NCI-H146 (cell line): ENCODE results near the gene KRT78.

Source experiments
- DNase-seq: peaks from one replicate; lab custom pipeline; 2025; lab: John Stamatoyannopoulos, UW

The KRT78 gene

GRCh38 chr12:52812073-52812400, 36.8 kb downstream of the KRT78 start:
- no peak for DNase-seq

- no peak for DNase-seq
Measured at GRCh38 chr12:52811191-52812072, 37.4 kb downstream of the KRT78 start.

- no peak for DNase-seq
Measured at GRCh38 chr12:52810554-52810953, 38.2 kb downstream of the KRT78 start.

GRCh38 chr12:52809166-52809565, 39.6 kb downstream of the KRT78 start:
- DNase-seq, result peak; percentile 35

GRCh38 chr12:52808573-52809160, 40.1 kb downstream of the KRT78 start:
- DNase-seq, result no peak

GRCh38 chr12:52807544-52808470, 41.0 kb downstream of the KRT78 start:
- no peak for DNase-seq

- DNase-seq, result no peak
Measured at GRCh38 chr12:52806821-52807543, 41.8 kb downstream of the KRT78 start.

GRCh38 chr12:52806169-52806811, 42.5 kb downstream of the KRT78 start:
- DNase-seq, result no peak

- DNase-seq, result no peak
Measured at GRCh38 chr12:52805739-52806138, 43.1 kb downstream of the KRT78 start.

GRCh38 chr12:52805000-52805399, 43.8 kb downstream of the KRT78 start:
- peak; percentile 29 for DNase-seq

GRCh38 chr12:52802442-52802841, 46.4 kb downstream of the KRT78 start:
- DNase-seq, result no peak

- peak; percentile 13 for DNase-seq
Measured at GRCh38 chr12:52801773-52802172, 47.0 kb downstream of the KRT78 start.

- DNase-seq, result no peak
Measured at GRCh38 chr12:52800259-52800917, 48.4 kb downstream of the KRT78 start.

- DNase-seq, result peak; percentile 75
Measured at GRCh38 chr12:52799505-52800211, 49.1 kb downstream of the KRT78 start.

- DNase-seq, result no peak
Measured at GRCh38 chr12:52798671-52799504, 49.9 kb downstream of the KRT78 start.

GRCh38 chr12:52798003-52798670, 50.7 kb downstream of the KRT78 start:
- DNase-seq, result no peak

- DNase-seq, result no peak
Measured at GRCh38 chr12:52797529-52797894, 51.3 kb downstream of the KRT78 start.

- no peak for DNase-seq
Measured at GRCh38 chr12:52796839-52797528, 51.8 kb downstream of the KRT78 start.
